Astrocyte (in vitro differentiated cells and primary cell): ENCODE results near the gene MIPOL1.
A peak's percentile ranks its signal among the peaks of the same experiment; 100 is the strongest.

Experiments
- EZH2 ChIP-seq: IDR thresholded peaks from 2 replicates; pipeline ENCODE4 v1.6.1; 2012; ENCODE audit warnings: mild to moderate bottlenecking, low read length, inconsistent platforms; ENCODE audit not compliant: insufficient read depth
- TF ChIP-seq, protein P1 (sequence below): IDR thresholded peaks from 2 replicates; pipeline ENCODE4 v1.5.1; 2011; ENCODE audit warnings: low read depth, mild to moderate bottlenecking, inconsistent platforms, low read length, moderate library complexity; ENCODE audit not compliant: insufficient read depth

DNA sequence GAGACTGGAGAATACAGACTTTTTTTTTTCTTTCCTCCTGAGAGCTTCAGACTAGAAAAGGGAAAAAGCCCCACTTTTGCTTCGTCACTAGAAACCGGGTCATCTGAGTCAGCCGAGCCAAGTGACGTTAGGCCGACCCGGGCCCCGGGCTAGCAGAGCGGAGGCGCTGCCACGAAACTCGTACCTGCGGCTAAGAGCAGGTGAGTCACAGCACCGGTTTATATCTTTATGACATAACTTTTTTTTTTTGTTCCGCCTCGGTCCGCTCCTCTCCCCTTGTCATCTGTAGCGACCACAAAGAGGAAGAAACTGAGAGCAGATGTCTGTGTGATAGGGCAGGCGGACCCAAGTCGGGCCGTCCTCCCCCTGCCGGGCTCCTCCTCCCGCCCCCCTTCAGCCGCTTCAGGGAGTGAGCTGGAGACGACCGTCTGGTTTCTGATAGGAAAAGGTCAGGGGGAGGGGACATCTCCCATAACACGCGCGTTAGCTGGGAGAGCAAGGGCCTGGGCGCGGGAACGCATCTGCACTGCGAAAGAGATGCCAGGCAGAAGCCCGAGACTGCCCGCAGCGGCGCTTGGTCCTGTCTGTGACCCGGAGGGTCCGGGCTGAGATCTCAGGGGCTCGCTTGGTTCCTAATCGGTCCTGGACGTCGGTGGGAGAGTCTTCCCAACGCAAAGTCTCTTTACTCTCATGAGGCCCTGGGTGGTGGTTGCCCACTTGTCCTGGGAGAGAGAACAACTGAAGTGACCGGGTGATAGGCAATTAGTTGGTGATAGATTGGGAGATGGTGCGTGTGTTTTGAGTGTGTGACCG is 398.3 kb downstream of the MIPOL1 start:
- peak; percentile 78 for TF ChIP-seq EZH2
- TF ChIP-seq, protein P1, sequence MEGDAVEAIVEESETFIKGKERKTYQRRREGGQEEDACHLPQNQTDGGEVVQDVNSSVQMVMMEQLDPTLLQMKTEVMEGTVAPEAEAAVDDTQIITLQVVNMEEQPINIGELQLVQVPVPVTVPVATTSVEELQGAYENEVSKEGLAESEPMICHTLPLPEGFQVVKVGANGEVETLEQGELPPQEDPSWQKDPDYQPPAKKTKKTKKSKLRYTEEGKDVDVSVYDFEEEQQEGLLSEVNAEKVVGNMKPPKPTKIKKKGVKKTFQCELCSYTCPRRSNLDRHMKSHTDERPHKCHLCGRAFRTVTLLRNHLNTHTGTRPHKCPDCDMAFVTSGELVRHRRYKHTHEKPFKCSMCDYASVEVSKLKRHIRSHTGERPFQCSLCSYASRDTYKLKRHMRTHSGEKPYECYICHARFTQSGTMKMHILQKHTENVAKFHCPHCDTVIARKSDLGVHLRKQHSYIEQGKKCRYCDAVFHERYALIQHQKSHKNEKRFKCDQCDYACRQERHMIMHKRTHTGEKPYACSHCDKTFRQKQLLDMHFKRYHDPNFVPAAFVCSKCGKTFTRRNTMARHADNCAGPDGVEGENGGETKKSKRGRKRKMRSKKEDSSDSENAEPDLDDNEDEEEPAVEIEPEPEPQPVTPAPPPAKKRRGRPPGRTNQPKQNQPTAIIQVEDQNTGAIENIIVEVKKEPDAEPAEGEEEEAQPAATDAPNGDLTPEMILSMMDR: no peak
